ENCODE data around the gene CREB1.

- TF ChIP-seq ELF1 (IDR thresholded peaks at IDR 0.05) (no peak), POLR2AphosphoS5 (IDR thresholded peaks at IDR 0.05; ENCODE audit: low read depth, low read length) (no peak), CTCF (IDR thresholded peaks at IDR 0.05) (no peak), RAD21 (IDR thresholded peaks at IDR 0.05; ENCODE audit: low read length) (no peak), SIN3A (IDR thresholded peaks at IDR 0.05; ENCODE audit: borderline replicate concordance, low read depth, low read length) (no peak), CHD2 (IDR thresholded peaks at IDR 0.05; ENCODE audit: low read length, partially characterized antibody) (no peak)
These were observed 64.5 kb downstream of the CREB1 start for GRCh38 chr2:207594264-207594663.

Data from SK-N-SH (cell line).